Sigmoid colon (tissue), 4 donors: ENCODE data around the gene COA4.

Experiments
- EP300 ChIP-seq, 4 donors: sonication (generic); formaldehyde crosslinking; IDR thresholded peaks; one replicate each; pipeline ENCODE4 v1.6.1; 2017; ENCODE audit warnings: antibody characterized with exemption in 4 of 4
- POLR2A ChIP-seq, 2 donors: fragments of 450-650 bp; IDR thresholded peaks; one replicate each; pipeline ENCODE4 v1.6.1; 2016; ENCODE audit warnings: antibody characterized with exemption in 2 of 2, mild to moderate bottlenecking in 2 of 2, moderate library complexity in 2 of 2
- TF ChIP-seq, protein P1 (sequence below), 4 experiments: fragments of 450-650 bp in 3 of 4; fragments of 200-600 bp in 1 of 4; IDR thresholded peaks; one replicate each; pipeline ENCODE4 v1.5.1; 2016 to 2019; ENCODE audit warnings: antibody characterized with exemption in 4 of 4, mild to moderate bottlenecking in 3 of 4, moderate library complexity in 2 of 4

DNA sequence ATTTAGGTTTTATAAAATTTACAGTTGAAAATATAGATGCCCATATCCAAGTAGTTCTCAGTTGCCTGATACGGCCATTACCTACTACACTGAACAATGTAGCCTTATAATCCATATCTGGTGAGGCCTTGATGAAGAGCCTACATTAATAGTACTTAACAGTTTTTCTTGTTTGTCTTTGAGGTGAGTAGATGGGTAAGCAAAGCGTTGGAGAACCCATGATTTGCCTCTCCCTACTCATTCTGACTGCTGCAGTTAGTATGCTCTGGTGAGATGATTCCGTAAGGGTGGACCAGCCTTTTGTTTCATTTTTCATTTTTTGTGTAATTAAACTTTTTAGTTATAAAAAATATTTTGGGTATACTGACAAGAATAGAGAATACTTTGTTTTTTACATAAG, 11.6 kb upstream of the COA4 start:
- TF ChIP-seq EP300 (IDR thresholded peaks at IDR 0.05) (no peak), POLR2A (IDR thresholded peaks at IDR 0.05) (no peak)
- TF ChIP-seq, protein P1, sequence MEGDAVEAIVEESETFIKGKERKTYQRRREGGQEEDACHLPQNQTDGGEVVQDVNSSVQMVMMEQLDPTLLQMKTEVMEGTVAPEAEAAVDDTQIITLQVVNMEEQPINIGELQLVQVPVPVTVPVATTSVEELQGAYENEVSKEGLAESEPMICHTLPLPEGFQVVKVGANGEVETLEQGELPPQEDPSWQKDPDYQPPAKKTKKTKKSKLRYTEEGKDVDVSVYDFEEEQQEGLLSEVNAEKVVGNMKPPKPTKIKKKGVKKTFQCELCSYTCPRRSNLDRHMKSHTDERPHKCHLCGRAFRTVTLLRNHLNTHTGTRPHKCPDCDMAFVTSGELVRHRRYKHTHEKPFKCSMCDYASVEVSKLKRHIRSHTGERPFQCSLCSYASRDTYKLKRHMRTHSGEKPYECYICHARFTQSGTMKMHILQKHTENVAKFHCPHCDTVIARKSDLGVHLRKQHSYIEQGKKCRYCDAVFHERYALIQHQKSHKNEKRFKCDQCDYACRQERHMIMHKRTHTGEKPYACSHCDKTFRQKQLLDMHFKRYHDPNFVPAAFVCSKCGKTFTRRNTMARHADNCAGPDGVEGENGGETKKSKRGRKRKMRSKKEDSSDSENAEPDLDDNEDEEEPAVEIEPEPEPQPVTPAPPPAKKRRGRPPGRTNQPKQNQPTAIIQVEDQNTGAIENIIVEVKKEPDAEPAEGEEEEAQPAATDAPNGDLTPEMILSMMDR (IDR thresholded peaks at IDR 0.05), result no peak
